GM21717 (cell line): ENCODE results near the gene GPR173.

ENCODE experiments used
- ATAC-seq: cut with Tn5 transposase; IDR thresholded peaks from one replicate; pipeline ENCODE4 v1.9.1; 2021; ENCODE audit warnings: mild to moderate bottlenecking, moderate library complexity; ENCODE audit not compliant: unreplicated experiment

GPR173 gene

GRCh38 chrX:53088136-53088974, 39.8 kb downstream of the GPR173 start:
- peak; percentile 44 for ATAC-seq

DNA sequence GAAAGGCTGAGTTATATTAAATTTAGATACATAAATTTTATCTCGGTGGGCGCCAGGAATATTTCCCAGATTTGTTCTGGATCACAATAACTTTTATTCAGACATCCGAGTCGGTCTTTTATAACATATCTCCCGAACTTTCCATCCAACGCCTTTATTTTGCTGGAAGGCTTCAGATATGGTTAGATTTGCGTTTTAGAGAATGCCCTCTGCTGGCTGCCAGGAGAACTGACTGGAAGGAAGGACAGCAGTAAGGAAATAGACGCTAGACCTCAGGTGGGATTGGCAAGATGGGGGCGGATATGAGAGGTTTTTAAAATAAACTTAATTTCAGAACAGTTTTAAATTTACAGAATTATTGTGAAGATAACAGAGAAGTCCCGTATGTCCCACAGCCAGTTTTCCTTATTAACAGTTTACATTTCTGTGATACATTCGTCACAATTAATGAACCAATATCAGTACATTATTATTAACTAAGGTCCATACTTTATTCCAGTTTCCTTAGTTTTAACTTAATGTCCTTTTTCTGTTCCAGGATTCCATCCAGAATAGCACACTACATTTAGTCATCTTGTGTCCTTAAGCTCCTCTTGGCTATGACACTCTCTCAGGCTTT, 40.7 kb downstream of the GPR173 start:
- ATAC-seq = no peak

DNA sequence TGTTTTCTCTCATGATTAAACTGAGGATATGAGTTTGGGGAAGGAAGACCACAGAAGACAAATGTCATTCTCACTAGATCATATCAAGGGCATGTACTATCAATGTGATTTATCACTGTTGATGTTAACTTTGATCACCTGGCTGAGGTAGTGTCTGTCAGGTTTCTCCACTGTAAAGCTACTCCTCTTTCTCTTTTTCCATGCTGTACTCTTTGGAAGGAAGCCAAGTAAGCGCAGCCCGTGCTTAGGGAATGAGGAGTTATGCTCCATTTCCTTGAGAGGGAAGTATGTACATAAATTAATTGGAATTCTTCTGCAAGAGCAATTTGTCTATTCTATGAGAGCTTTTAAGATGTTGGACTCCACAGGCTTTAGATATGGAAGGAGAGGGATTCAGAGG, 41.3 kb downstream of the GPR173 start:
- no peak for ATAC-seq

- ATAC-seq = no peak
These were observed 42.8 kb downstream of the GPR173 start for GRCh38 chrX:53091354-53091753.

GRCh38 chrX:53093177-53093655, 44.6 kb downstream of the GPR173 start:
- peak; percentile 44 for ATAC-seq

GRCh38 chrX:53093748-53094581, 45.4 kb downstream of the GPR173 start, which contains the start of gene KANTR:
KANTR (plus strand) TSS chrX:53094142; CDS start chrX:53124273, 30,131 bp downstream.
- peak; percentile 79 for ATAC-seq

GRCh38 chrX:53094582-53094905, 46.0 kb downstream of the GPR173 start:
- ATAC-seq = no peak

GRCh38 chrX:53095796-53096195, 47.2 kb downstream of the GPR173 start:
- no peak for ATAC-seq

DNA sequence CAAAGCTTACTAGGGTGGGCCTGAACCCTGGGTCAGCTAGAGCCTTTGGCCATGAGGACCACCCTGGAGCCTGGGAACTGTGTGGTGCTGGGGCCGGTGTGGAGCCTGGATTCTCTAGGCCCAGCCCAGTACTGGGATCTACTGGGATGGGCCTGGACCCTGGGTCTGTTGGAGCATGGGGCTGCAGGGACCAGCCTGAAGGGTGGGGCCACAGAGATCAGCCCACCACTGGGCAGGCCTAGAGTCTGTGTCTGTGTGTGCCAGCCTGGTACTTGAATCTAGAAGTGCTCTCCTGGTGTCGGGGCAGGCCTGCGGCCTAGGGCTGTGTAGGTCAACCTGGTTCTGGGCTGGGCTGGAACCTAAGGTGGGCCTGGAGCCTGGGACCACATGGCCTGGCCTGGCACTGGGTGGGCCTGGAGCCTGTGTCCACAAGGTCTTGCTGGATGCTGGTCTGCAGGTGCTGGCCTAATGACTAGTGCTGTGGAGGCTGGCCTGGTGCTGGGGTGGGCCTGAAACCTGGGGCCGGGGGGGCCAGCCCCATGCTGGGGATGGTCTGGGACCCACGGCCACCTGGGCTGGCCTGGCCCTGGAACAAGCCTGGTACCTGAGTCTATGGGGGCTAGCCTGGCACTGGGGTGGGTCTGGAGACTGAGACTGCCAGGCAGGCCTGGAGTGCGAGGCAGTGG, 66.4 kb downstream of the GPR173 start:
- ATAC-seq = no peak

- no peak for ATAC-seq
These were observed 66.9 kb downstream of the GPR173 start for GRCh38 chrX:53115550-53115874.

DNA sequence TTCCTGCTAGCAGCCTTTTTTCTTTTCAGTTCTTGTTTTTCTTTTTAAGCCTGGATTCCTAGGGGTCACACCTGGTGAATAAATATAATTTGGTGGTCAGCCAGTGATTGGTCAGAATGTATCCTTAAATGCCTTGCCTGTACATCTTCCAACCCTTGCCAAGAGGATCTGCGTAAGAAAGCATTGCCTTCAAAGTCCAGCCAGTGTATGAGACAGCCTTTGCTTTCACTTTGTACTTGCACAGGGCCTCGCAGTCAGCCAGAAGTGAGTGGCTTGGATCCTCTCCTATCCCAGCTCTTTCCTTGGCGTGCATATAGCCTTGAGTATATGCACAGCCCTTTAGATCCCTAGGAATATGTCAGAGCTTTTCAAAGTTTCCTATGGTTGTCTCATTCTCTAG, 67.5 kb downstream of the GPR173 start:
- ATAC-seq = peak; percentile 71

DNA sequence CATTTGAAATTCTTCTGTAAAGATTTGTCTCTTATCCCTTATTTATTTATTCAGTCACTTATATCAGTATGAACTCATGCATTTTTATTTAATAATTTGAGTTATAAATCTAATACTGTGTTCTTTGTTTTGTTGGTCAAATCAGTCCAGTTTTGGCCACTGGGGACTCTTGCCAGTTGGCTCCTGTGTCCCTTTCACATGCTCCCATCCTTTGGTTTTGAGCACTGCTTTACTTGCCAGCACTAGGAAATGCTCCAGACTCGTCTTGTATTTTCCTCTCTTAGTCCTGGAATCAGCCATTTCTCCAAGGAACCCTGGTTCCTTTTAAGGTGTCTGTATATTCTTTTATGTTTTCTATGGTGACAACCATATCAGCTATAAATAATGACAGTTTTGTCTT, 73.4 kb downstream of the GPR173 start:
- ATAC-seq = no peak

GRCh38 chrX:53125506-53125905, 76.9 kb downstream of the GPR173 start:
- no peak for ATAC-seq

- no peak for ATAC-seq
These were observed 77.8 kb downstream of the GPR173 start for GRCh38 chrX:53126377-53126776.

DNA sequence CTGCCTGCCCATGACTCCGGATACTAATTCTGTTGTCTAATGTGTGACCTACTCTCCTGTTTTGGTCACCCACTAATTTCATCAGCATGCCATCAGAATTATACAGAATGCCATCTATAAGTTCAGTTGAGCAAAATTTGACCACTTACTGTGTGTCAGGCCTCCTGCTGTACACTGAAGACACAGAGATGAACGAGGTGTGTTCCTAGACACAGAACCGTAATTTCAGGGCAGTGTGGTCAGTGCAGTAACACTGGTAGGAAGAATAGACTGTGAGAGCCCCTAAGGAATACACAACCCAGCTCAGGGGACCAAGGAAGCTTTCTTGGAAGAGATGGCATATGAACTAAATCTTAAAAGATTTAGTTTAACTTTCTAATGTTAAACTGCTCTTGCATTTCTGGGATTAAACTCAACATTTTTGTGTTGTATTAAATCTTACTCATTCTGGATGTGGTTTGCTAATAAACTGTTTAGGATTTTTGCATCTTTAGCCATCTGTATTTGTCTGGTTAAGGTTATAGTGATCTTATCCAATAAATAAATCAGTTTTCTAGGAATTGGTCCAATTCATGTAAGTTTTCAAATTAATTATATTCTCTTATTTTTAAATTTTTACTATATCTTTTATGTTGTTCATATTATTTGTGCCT, 79.6 kb downstream of the GPR173 start:
- ATAC-seq = no peak
